HepG2 (cell line): ENCODE measurements around the gene CEMP1. TPM values are rescaled to one million over a fixed set of nuclear protein-coding genes. Genes with fewer than 3 reads are reported as not detected.

ENCODE experiments used
- AKNA ChIP-seq: sonication (generic); formaldehyde crosslinking; IDR thresholded peaks from 2 replicates; pipeline ENCODE4 v1.4.0; 2020; ENCODE audit warnings: missing genetic modification reagents, borderline replicate concordance
- ARID2 ChIP-seq: sonication (generic); formaldehyde crosslinking; IDR thresholded peaks from 2 replicates; pipeline ENCODE4 v1.8.1; 2022; ENCODE audit warnings: mild to moderate bottlenecking, missing genetic modification reagents, borderline replicate concordance
- ATF6 ChIP-seq: sonication (generic); formaldehyde crosslinking; conservative IDR thresholded peaks from 2 replicates; pipeline ENCODE4 v1.4.0; 2020; ENCODE audit warnings: missing genetic modification reagents
- KAT7 ChIP-seq: IDR thresholded peaks from 2 replicates; pipeline ENCODE4 v1.6.1; 2018; ENCODE audit warnings: borderline replicate concordance, missing compliant biosample characterization
- KLF15 ChIP-seq: sonication (generic); formaldehyde crosslinking; IDR thresholded peaks from 2 replicates; pipeline ENCODE4 v1.8.1; 2023; ENCODE audit warnings: borderline replicate concordance, mild to moderate bottlenecking, inconsistent platforms, missing genetic modification reagents, mixed read lengths
- NR2C2 ChIP-seq: sonication (generic); formaldehyde crosslinking; IDR thresholded peaks from 2 replicates; pipeline ENCODE4 v1.4.0; 2020; ENCODE audit warnings: missing genetic modification reagents, mild to moderate bottlenecking, moderate library complexity, borderline replicate concordance
- PHB2 ChIP-seq: fragments of 450-650 bp; IDR thresholded peaks from 2 replicates; pipeline ENCODE4 v1.6.1; 2018; ENCODE audit not compliant: partially characterized antibody
- POGK ChIP-seq: sonication (generic); formaldehyde crosslinking; conservative IDR thresholded peaks from 2 replicates; pipeline ENCODE4 v1.8.0; 2022; ENCODE audit warnings: mild to moderate bottlenecking, moderate library complexity, missing genetic modification reagents
- SNAI1 ChIP-seq: sonication (generic); formaldehyde crosslinking; IDR thresholded peaks from 2 replicates; pipeline ENCODE4 v1.5.0; 2020; ENCODE audit warnings: mild to moderate bottlenecking, missing genetic modification reagents, borderline replicate concordance
- SP1 ChIP-seq, 2 experiments: fragments of 450-650 bp in 1 of 2; sonication (generic) in 1 of 2; formaldehyde crosslinking in 1 of 2; IDR thresholded peaks; 2 replicates each; pipeline versions ENCODE4 v1.4.0 to v1.6.1; 2016 to 2020; ENCODE audit warnings: missing genetic modification reagents in 1 of 2
- SP2 ChIP-seq: sonication (generic); formaldehyde crosslinking; IDR thresholded peaks from 2 replicates; pipeline ENCODE4 v1.5.1; 2020; ENCODE audit warnings: mild to moderate bottlenecking, missing genetic modification reagents
- SRSF4 ChIP-seq: fragments of 200-400 bp; formaldehyde crosslinking; IDR thresholded peaks from one replicate; pipeline ENCODE4 v1.6.1; 2018; ENCODE audit warnings: mild to moderate bottlenecking, low read depth, low read length, moderate library complexity; ENCODE audit not compliant: poor library complexity, severe bottlenecking
- YY1 ChIP-seq: IDR thresholded peaks from 2 replicates; pipeline ENCODE4 v1.6.1; 2011; ENCODE audit warnings: low read length, low read depth, moderate library complexity, mild to moderate bottlenecking; ENCODE audit not compliant: insufficient read depth, insufficient replicate concordance
- ZKSCAN8 ChIP-seq: IDR thresholded peaks from 2 replicates; pipeline ENCODE4 v1.6.1; 2016; ENCODE audit warnings: borderline replicate concordance, missing genetic modification reagents, missing compliant biosample characterization
- ZNF124 ChIP-seq: sonication (generic); formaldehyde crosslinking; IDR thresholded peaks from 2 replicates; pipeline ENCODE4 v1.4.0; 2020; ENCODE audit warnings: missing genetic modification reagents
- ZNF3 ChIP-seq: IDR thresholded peaks from 2 replicates; pipeline ENCODE4 v1.7.0; 2017; ENCODE audit warnings: inconsistent platforms
- ZNF564 ChIP-seq: sonication (generic); formaldehyde crosslinking; IDR thresholded peaks from 2 replicates; pipeline ENCODE4 v1.8.1; 2023; ENCODE audit warnings: mild to moderate bottlenecking, missing genetic modification reagents
- ZNF614 ChIP-seq: IDR thresholded peaks from 2 replicates; pipeline ENCODE4 v1.6.1; 2018; ENCODE audit warnings: missing biosample characterization, missing genetic modification reagents, inconsistent platforms, borderline replicate concordance
- ZNF749 ChIP-seq: sonication (generic); formaldehyde crosslinking; IDR thresholded peaks from 2 replicates; pipeline ENCODE4 v1.8.0; 2022; ENCODE audit warnings: mild to moderate bottlenecking, missing genetic modification reagents, moderate library complexity, borderline replicate concordance
- ZNF772 ChIP-seq: sonication (generic); formaldehyde crosslinking; IDR thresholded peaks from 2 replicates; pipeline ENCODE4 v1.5.0; 2020; ENCODE audit warnings: mild to moderate bottlenecking, missing genetic modification reagents
- polyA plus RNA-seq, 8 experiments: library from polyadenylated mRNA; depleted of rRNA in 3 of 8; stranded (reverse) in 7 of 8; unstranded in 1 of 8; fragments of >200 nt; fragmentation: Illumina TruSeq in 4 of 8; extraction: Trizol in 4 of 8; gene quantifications; 2 replicates each; pipeline versions ENCODE4 v1.2.1 to v1.2.3, GENCODE V29; 2011 to 2016; ENCODE audit warnings: low read depth in 4 of 8, missing spikeins in 1 of 8, mixed read lengths in 1 of 8; ENCODE audit not compliant: insufficient read depth in 1 of 8
- total RNA-seq, 5 experiments: library from RNA; depleted of rRNA; stranded (reverse); fragments of >200 nt; fragmentation: Illumina TruSeq; extraction: Trizol; gene quantifications; 2 replicates each; pipeline ENCODE4 v1.2.3, GENCODE V29; 2016; ENCODE audit warnings: low read depth in 1 of 5

The CEMP1 gene
- total and polyA plus RNA-seq, 2 of the 13 experiments (the other 11 are each of a cell fraction or from before 2014, with no cell fraction given) = not detected

- TF ChIP-seq AKNA (no peak), NR2C2 (peak; percentile 79), KAT7 (no peak), ARID2 (CRISPR knock-in tag) (no peak), SP1 (IDR thresholded peaks at IDR 0.05) (no peak), SP1 (CRISPR knock-in tag; IDR thresholded peaks at IDR 0.05) (peak; percentile 54), ATF6 (CRISPR knock-in tag) (no peak), ZNF614 (no peak), SRSF4 (no peak), SNAI1 (CRISPR knock-in tag) (no peak), PHB2 (no peak), ZNF772 (CRISPR knock-in tag) (no peak), POGK (CRISPR knock-in tag) (0 out of 2 replicates have a peak, but pooled peaks have one; percentile 27), KLF15 (CRISPR knock-in tag) (no peak), SP2 (CRISPR knock-in tag) (peak; percentile 88), YY1 (peak; percentile 90), ZNF564 (no peak), ZNF749 (no peak), ZKSCAN8 (CRISPR knock-in tag) (no peak), ZNF124 (CRISPR knock-in tag) (no peak), ZNF3 (no peak)
These were observed 6.5 kb upstream of the CEMP1 start, which contains the start of gene PDPK1 (continued) for GRCh38 chr16:2537451-2538379.
